OCI-LY1 (cell line): ENCODE data around the gene AGRN.
"Not testable (repeated sequence)": the region's sequence is repeated elsewhere in the genome, so short reads cannot be mapped to it uniquely, and the experiment has no call there.

Experiments
- CTCF ChIP-seq: fragments of 200-600 bp; sonication (generic), shearing (Covaris generic); IDR thresholded peaks from 2 replicates; pipeline ENCODE4 v1.5.1; 2017; ENCODE audit warnings: mild to moderate bottlenecking, antibody characterized with exemption, low read length, moderate library complexity, mixed read lengths
- EZH2 ChIP-seq: fragments of 200-600 bp; sonication (generic), shearing (Covaris generic); IDR thresholded peaks from 2 replicates; pipeline ENCODE4 v1.8.0; 2017; ENCODE audit warnings: borderline replicate concordance, mixed run types, mild to moderate bottlenecking, antibody characterized with exemption, low read length, moderate library complexity, mixed read lengths

DNA sequence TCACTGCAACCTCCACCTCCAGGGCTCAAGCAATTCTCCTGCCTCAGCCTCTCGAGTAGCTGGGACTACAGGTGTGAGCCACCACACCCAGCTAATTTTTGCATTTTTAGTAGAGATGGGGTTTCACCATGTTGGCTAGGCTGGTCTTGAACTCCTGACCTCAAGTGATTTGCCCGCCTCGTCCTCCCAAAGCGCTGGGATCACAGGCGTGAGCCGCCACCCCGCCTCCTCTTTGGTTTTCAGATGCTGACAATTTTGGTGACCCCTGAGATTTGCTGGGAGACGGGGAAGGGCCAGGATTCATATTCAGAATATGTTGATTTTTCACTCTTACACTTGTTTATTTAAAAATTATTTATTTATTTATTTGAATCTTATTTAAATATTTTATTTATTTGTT is 9.8 kb upstream of the AGRN start:
- TF ChIP-seq CTCF, EZH2: not testable (repeated sequence)
